GM18511 (cell line): ENCODE results near the gene SPRR4.

Experiments
- ATAC-seq: cut with Tn5 transposase; IDR thresholded peaks from one replicate; pipeline ENCODE4 v1.9.1; 2021; ENCODE audit warnings: mild to moderate bottlenecking, moderate library complexity; ENCODE audit not compliant: unreplicated experiment

The SPRR4 gene

DNA sequence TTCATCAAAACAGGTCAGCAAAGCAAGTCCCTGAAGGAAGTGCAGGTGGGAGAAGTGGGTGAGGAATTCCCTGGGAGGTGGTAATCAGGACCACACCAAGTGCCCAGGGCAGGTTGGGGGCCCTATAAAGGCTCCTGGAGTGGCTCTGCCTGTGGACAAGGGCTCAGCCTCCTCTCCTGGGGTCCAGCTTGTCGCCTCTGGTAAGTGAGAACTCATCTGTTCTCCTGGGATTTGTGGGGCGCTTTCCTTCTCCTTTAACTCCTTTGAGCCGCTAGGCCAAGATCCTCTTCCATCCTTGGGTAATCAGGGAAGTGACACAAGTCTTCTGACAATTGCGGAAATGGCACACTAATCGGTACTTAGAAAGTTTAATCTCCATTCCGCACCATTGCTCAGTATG lies at the start of gene SPRR4:
TSS of gene SPRR4 (plus strand) at position 154 of the 400 bp plus-strand sequence. CDS start 1,243 bp downstream, outside the sequence.
- ATAC-seq: no peak

GRCh38 chr1:152924191-152924590 lies 46.3 kb upstream of the SPRR4 start:
- no peak for ATAC-seq

DNA sequence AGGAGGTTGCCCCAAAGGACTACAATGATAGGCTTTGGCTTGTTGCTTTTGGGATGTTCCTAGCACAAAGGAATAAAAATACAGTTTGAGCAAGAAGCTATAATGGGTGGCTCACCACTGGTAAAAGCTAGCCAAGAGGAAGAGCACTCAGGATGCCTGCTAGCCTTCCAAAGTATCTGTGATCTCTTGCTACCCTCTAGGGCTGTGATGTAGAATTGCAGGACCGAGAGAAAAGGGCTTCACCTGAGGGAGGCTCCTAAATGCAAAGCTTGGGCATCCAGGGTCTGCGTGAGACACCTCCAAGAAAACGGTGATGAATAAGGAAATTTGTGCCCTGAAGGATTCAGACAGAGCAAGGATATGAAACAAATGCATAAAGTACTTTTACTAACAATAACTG lies 44.4 kb upstream of the SPRR4 start:
- ATAC-seq: no peak

GRCh38 chr1:152928671-152929070 lies 41.8 kb upstream of the SPRR4 start:
- ATAC-seq: no peak

- no peak for ATAC-seq
Observed at GRCh38 chr1:152932170-152932811, 38.2 kb upstream of the SPRR4 start.

- ATAC-seq: no peak
Observed at GRCh38 chr1:152933196-152933595, 37.3 kb upstream of the SPRR4 start.

DNA sequence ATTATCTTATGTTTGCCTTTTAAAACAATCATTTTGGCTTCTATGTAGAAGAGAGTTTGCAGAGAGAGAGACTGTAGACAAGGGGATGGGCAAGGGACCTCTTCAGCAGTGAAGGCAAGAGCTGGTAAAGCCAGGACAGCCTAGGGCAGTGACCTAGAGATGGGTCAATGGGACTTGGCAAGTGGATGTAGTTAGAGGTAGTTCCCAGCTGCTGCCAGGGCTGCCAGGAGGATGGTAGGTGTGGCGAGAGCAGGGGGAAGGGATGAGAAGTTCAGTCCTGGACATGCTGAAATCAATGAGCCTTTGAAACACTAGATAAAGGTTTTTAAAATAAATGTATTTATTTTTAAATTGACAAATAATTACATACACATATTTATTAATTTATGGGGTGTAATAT lies 29.8 kb upstream of the SPRR4 start:
- no peak for ATAC-seq

- no peak for ATAC-seq
Observed at GRCh38 chr1:152941037-152941711, 29.3 kb upstream of the SPRR4 start.

GRCh38 chr1:152942161-152942560 lies 28.3 kb upstream of the SPRR4 start:
- no peak for ATAC-seq

- ATAC-seq: no peak
Observed at GRCh38 chr1:152946248-152946647, 24.2 kb upstream of the SPRR4 start.

DNA sequence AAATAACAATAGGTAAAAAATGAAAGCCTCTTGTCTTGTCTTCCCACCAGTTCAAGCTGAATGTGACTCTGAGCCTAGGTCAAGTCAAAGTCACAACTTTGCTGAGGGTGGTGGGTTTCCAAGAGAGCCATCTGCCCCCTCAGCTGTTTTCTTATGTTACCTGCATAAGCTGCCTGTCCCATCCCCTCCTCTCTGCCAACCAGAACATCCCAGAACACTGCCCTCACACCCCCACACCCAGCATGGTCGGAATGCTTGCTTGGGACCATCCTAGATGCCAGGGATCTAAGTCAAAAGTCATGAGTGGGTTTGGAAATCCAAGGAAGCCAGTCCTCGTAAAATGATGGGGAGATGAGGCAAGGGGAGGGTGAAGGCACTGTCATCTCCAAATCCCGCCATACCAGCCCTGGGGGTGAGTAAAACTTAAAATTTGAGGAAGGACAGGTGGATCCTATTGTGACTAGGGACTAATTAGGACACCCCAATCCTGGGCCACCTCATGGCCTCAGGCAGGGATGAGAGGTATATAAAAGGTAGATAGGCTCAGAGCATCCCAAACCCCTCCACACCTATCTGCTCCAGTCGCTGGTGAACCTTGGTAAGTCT lies 23.7 kb upstream of the SPRR4 start, which contains the start of gene SPRR5:
TSS of gene SPRR5 (plus strand) at position 556 of the 606 bp plus-strand sequence. CDS start 1,349 bp downstream, outside the sequence.
- no peak for ATAC-seq

DNA sequence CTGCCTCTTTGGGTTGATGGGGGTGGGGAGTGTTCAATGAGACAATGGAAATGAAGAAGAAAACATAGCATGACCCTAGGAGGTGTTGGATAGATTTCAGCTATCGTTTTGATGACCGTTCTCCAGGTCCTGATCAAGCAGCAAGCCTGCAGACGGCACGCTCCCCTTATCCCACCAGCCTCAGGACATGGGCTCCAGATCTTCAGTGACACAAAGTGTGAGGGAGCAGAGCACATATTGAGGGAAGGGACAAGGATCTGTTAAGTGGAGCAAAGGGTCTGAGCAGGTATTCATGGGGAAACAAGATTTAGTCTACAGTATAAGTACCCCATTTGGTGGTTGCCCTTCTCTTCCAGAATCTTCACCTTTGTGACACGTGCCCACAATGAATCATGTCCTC lies 18.7 kb upstream of the SPRR4 start:
- ATAC-seq: no peak

DNA sequence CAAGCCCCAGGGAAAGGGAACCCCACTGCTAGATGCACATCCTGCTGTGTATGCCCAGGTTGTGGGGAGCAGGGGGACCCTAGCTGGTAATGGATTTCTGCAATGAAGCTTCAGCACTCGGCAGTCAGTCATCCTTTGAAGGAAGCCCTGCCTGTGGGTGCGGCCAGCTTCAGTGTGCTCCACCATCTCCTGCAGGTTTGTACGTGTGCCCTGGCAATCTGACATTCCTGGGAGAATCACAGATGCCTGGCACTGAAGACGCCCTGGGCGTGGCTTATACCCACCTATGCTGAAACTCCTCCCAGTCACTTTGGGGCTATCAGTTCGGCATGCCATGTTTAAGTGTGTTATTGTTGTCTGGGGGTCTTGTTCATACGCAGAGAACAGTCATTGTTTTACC lies 16.7 kb upstream of the SPRR4 start:
- ATAC-seq: no peak

DNA sequence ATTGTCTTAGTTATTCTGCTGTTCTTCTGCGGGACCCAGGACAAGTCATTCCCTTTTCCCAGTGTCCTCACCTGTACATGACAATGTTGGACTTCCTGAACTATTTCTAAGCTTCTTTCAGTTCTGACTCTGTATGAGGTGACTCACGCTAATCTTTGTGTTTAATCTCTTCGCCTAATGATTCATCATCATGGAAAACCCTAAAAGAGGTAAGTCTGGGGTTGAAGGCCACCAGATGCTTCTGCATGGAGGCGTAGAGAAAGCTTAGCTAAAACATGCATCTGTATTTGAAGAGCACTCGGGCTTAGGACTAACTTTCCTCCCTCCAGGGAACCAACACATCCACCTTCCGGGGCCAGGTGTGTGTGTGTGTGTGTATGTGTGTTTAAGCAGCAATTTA lies 16.0 kb upstream of the SPRR4 start:
- no peak for ATAC-seq

GRCh38 chr1:152957561-152957960 lies 12.9 kb upstream of the SPRR4 start:
- no peak for ATAC-seq

DNA sequence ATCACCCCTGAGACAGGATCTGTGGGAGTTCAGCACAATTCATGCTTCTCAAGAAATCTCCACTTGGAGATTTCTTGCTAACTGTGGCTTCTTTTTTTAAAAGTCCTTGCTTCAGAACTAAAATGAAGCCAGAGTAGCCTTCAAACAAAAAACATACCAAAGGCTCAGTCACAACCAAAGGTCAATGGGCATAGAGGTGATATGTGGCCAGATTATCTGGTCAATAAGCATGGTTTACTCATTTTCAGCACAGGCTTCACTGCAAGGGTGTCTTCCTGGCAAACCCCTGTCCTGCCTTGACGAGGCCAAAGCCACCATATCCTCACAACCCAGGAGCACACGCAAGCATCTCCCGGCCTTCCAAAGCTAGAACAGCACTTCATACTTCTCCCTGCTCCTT lies 11.2 kb upstream of the SPRR4 start:
- ATAC-seq: no peak

- no peak for ATAC-seq
Observed at GRCh38 chr1:152959801-152960451, 10.5 kb upstream of the SPRR4 start.

DNA sequence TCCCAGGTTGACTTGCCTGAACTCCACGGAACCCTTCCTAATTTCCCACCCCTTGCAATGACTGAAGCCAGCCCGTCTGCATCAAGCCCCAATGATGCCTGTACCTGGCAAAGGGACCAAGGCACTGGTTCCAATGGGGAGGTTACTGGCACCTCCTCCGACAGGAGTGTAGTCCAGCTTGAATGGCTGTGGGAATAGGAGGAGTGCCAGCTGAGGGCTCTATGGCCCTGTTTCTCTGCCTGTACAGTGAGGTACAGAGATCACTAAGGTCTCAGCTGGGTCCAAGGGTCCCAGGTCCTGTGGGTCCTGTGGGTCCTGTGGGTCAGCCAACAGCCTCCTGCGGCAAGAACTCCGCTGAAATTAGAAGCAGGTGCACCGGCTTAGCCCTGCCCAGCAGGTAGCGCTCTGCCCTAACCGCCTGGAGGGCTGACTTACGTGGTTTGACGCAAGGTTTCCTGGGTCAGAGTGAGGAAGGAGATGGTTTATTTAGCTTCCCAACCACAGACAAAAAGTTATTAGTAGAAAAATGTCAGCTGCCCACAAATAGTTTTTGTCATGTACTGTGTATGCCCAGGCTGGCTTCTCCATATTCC lies 9.9 kb upstream of the SPRR4 start:
- ATAC-seq: no peak

DNA sequence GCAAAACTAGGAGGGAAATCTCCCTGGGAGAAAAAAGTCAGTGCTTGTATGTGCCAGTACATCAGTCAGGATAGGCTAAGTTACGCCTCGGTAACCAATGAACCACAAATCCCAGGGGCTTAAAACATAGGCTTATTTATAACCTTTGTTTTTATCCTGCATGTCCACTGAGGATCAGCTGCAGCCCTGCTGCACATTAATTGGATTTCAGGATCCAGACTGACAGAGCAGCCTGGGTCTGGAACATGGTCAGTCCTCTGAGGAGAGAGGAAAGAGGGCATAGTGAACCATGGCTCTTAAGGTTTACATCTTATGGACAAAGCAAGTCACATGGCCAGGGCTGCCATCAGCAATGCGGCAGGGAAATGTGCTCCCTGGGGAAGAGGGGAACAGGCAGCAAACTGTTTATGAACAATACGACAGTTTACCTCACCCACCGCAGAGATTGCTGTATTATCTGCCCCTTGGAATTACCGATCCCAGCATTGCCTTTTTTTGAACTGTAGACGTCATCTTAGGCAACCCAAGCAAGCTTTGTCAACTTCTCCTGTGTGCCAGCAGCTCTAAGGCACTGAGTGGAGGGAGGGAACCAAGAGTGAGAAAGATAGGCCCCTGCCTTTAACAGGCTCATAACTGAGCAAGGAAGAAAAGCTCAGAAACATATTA lies 9.1 kb upstream of the SPRR4 start:
- no peak for ATAC-seq

DNA sequence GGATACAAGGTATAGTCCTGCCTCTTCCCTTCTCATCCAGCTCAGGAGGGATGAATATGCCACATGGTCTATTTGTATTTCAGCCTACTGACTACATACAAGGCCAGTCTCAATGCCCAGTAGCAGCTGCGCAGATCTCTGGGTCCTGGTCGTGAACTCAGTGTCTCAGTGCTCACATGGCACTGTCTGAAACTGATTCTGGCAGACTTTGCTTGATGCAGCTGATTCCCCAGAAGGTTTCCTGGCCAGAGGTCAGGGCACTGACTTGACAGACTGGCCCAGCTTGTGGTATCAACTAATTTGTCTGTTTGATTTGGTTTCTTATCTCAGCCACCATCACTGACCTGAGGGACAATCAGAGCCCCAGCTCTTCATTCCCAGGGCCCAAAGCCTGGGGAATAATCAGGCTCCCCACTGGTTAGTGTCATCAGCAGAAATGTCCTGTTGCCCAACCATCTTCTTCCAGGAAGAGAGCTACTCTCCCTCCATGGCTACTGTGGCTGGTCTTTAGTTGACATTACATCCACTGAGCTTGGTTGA lies 7.5 kb upstream of the SPRR4 start:
- ATAC-seq: no peak
